ENCODE measurements around the gene ATP9A. TPM values are rescaled to one million over a fixed set of nuclear protein-coding genes. Genes with fewer than 3 reads are reported as not detected.
"Not testable (repeated sequence)": the region's sequence is repeated elsewhere in the genome, so short reads cannot be mapped to it uniquely, and the experiment has no call there.

The ATP9A gene
- total RNA-seq, 1 experiment from 2014 or later, result 12.1 TPM

DNA sequence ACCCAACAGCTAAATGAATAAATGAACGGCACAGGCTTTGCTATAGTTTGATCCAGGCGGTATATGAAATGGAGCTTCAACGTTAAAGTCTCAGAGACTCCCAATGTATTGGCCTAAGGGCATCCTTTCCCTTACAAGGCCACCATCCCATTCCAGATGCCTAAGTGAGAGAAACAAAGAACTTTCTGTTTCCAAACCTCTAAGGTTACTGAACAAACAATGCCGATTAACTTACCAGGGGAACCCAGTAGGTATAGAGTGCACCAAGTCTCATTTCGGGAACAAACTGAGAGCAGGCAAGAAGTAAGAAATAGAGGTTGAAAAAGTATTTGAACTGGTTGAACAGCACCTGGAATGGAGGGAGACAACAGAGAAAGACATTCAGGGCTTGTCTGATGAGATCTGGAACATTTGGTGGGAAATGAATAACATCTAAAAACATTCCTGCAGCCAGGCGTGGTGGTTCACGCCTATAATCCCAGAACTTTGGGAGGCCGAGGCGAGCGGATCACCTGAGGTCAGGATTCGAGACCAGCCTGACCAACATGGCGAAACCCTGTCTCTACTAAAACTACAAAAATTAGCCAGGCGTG is 42.5 kb downstream of the ATP9A start:
- Histone ChIP-seq H3K9ac (ENCODE audit: extremely low read depth, insufficient read length, low read length) (no peak overlapping the region), H2BK120ac (ENCODE audit: low read depth, low read length, poor library complexity, severe bottlenecking) (no peak overlapping the region), H3K27ac (ENCODE audit: insufficient read length, low read depth, low read length) (no peak overlapping the region), H2BK15ac (ENCODE audit: low read depth, low read length) (no peak overlapping the region), H3K56ac (ENCODE audit: insufficient read length, low read depth, low read length) (no peak overlapping the region), H3K14ac (ENCODE audit: insufficient read depth, low read length) (no peak overlapping the region), H3K4me2 (ENCODE audit: insufficient read depth, insufficient read length, low read length) (no peak overlapping the region), H3K27me3 (ENCODE audit: insufficient read depth, low read length) (no peaks in the 10 kb centered on the region), H3K4me1 (ENCODE audit: insufficient read depth, low read length) (no peaks in the 10 kb centered on the region), H2AFZ (ENCODE audit: low read length) (no peak overlapping the region), H2BK20ac (ENCODE audit: low read depth, low read length, poor library complexity, severe bottlenecking) (no peak overlapping the region), H3K23ac (ENCODE audit: insufficient read length, low read depth, low read length) (no peak overlapping the region), H2BK5ac (ENCODE audit: insufficient read length, low read length) (no peak overlapping the region), H3K9me3 (ENCODE audit: control insufficient read depth, low read depth, low read length) (no peaks in the 10 kb centered on the region), H4K91ac (ENCODE audit: insufficient read length, low read depth, low read length) (no peak overlapping the region), H4K8ac (replicated peaks; ENCODE audit: insufficient read length, low read depth, low read length) (no peak overlapping the region), H3K18ac (ENCODE audit: insufficient read length, low read depth, low read length) (no peak overlapping the region), H3K23me2 (ENCODE audit: insufficient read length, low read depth, low read length, poor library complexity, severe bottlenecking) (no peaks in the 10 kb centered on the region), H2AK5ac (ENCODE audit: insufficient read length, low read length) (no peak overlapping the region), H3K79me2 (ENCODE audit: insufficient read depth, low read length) (no peaks in the 10 kb centered on the region), H3K79me1 (ENCODE audit: insufficient read depth, low read depth, low read length, poor library complexity, severe bottlenecking) (no peaks in the 10 kb centered on the region), H2BK12ac (ENCODE audit: insufficient read length, low read depth, low read length) (no peak overlapping the region), H4K20me1 (ENCODE audit: control insufficient read depth, insufficient read depth, insufficient read length) (no peaks in the 10 kb centered on the region), H4K5ac (ENCODE audit: insufficient read length, low read depth, low read length) (no peak overlapping the region), H3K4ac (ENCODE audit: low read depth, low read length) (no peak overlapping the region), H3T11ph (ENCODE audit: low read length) (no peak overlapping the region)
- H3K36me3 Mint-ChIP-seq (ENCODE audit: insufficient read depth in 1 of 3, low read depth in 3 of 3), result peaks cover 2 to 9% (median 4%) of the 10 kb centered on the region in 3 experiments; a peak in 3 of 7 replicates
- no CpG with 5 or more reads among the region's 13 CpGs for WGBS (ENCODE audit: extremely low coverage, insufficient read length, low lambda C conversion rate)
- H3K4me1 Mint-ChIP-seq, result peaks cover 0 to 5% of the 10 kb centered on the region in 2 experiments; a peak in 2 of 4 replicates
- no peaks in the 10 kb centered on the region for H3K9me3 Mint-ChIP-seq
- no peaks in the 10 kb centered on the region for H3K27me3 Mint-ChIP-seq (ENCODE audit: low read depth)
- H3K4me3 Mint-ChIP-seq, result no peak overlapping the region
- no peak overlapping the region for H3K27ac Mint-ChIP-seq
- DNase-seq, result no peak
- TF ChIP-seq, protein P1, sequence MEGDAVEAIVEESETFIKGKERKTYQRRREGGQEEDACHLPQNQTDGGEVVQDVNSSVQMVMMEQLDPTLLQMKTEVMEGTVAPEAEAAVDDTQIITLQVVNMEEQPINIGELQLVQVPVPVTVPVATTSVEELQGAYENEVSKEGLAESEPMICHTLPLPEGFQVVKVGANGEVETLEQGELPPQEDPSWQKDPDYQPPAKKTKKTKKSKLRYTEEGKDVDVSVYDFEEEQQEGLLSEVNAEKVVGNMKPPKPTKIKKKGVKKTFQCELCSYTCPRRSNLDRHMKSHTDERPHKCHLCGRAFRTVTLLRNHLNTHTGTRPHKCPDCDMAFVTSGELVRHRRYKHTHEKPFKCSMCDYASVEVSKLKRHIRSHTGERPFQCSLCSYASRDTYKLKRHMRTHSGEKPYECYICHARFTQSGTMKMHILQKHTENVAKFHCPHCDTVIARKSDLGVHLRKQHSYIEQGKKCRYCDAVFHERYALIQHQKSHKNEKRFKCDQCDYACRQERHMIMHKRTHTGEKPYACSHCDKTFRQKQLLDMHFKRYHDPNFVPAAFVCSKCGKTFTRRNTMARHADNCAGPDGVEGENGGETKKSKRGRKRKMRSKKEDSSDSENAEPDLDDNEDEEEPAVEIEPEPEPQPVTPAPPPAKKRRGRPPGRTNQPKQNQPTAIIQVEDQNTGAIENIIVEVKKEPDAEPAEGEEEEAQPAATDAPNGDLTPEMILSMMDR (conservative IDR thresholded peaks at IDR 0.05), result no peak

DNA sequence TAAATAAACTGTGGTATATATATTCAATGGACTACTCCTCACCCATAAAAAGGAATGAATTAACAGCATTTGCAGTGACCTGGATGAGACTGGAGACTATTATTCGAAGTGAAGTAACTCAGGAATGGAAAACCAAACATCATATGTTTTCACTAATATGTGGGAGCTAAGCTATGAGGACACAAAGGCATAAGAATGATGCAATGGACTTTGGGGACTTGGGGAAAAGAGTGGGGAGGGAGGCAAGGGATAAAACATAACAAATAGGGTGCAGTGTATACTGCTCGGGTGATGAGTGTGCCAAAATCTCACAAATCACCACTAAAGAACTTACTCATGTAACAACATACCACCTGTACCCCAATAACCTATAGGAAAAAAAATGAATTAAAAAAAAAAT is 45.2 kb downstream of the ATP9A start:
- H2BK12ac ChIP-seq (ENCODE audit: insufficient read length, low read depth, low read length), result not testable (repeated sequence)

More for the DNA sequence above, 45.2 kb downstream of the ATP9A start:
- not testable (repeated sequence) for H3K23ac ChIP-seq (ENCODE audit: insufficient read length, low read depth, low read length); H3K4me2 ChIP-seq (ENCODE audit: insufficient read depth, insufficient read length, low read length); H3K27me3 ChIP-seq (ENCODE audit: insufficient read depth, low read length); H3K9me3 Mint-ChIP-seq; H3K79me2 ChIP-seq (ENCODE audit: insufficient read depth, low read length); H3K18ac ChIP-seq (ENCODE audit: insufficient read length, low read depth, low read length); H3K4me1 ChIP-seq (ENCODE audit: insufficient read depth, low read length); H3K4me1 Mint-ChIP-seq; H3K4me3 Mint-ChIP-seq; H2BK120ac ChIP-seq (ENCODE audit: low read depth, low read length, poor library complexity, severe bottlenecking); H2AFZ ChIP-seq (ENCODE audit: low read length); H4K5ac ChIP-seq (ENCODE audit: insufficient read length, low read depth, low read length); H2BK20ac ChIP-seq (ENCODE audit: low read depth, low read length, poor library complexity, severe bottlenecking); H3K36me3 Mint-ChIP-seq (ENCODE audit: insufficient read depth in 1 of 3, low read depth in 3 of 3); H3K14ac ChIP-seq (ENCODE audit: insufficient read depth, low read length); H4K8ac ChIP-seq (replicated peaks; ENCODE audit: insufficient read length, low read depth, low read length); H3K56ac ChIP-seq (ENCODE audit: insufficient read length, low read depth, low read length); H3K9ac ChIP-seq (ENCODE audit: extremely low read depth, insufficient read length, low read length); H3T11ph ChIP-seq (ENCODE audit: low read length); DNase-seq; H3K79me1 ChIP-seq (ENCODE audit: insufficient read depth, low read depth, low read length, poor library complexity, severe bottlenecking); H3K23me2 ChIP-seq (ENCODE audit: insufficient read length, low read depth, low read length, poor library complexity, severe bottlenecking); H3K4ac ChIP-seq (ENCODE audit: low read depth, low read length); H2AK5ac ChIP-seq (ENCODE audit: insufficient read length, low read length); H3K27me3 Mint-ChIP-seq (ENCODE audit: low read depth); H2BK15ac ChIP-seq (ENCODE audit: low read depth, low read length); H3K9me3 ChIP-seq (ENCODE audit: control insufficient read depth, low read depth, low read length); H2BK5ac ChIP-seq (ENCODE audit: insufficient read length, low read length); H3K27ac ChIP-seq (ENCODE audit: insufficient read length, low read depth, low read length); H3K27ac Mint-ChIP-seq; H4K91ac ChIP-seq (ENCODE audit: insufficient read length, low read depth, low read length); H4K20me1 ChIP-seq (ENCODE audit: control insufficient read depth, insufficient read depth, insufficient read length)
- WGBS (ENCODE audit: extremely low coverage, insufficient read length, low lambda C conversion rate), result no CpG with 5 or more reads among the region's 2 CpGs

All from H9 (cell line).